Calu3 (cell line): ENCODE data around the gene BCR. TPM values are rescaled to one million over a fixed set of nuclear protein-coding genes. Genes with fewer than 3 reads are reported as not detected.

ENCODE experiments used
- BruUV-seq: library from RNA; stranded (reverse); fragments of 400-500 nt; replicated peaks from 2 replicates; lab custom pipeline; 2021; lab: Mats Ljungman, UMichigan
- CTCF ChIA-PET: fragments of 300-600 bp; sonication (Branson Sonifier 250); formaldehyde crosslinking; loops from one replicate; lab custom pipeline; 2022; ENCODE audit warnings: antibody characterized with exemption; lab: Charles Lee
- DNase-seq: peaks from one replicate; pipeline ENCODE4 v3.0.0; 2022
- H3K27ac Mint-ChIP-seq: one replicate; pipeline ENCODE4 v1.8.0; 2022; ENCODE audit warnings: mixed read lengths; ENCODE audit not compliant: unreplicated experiment
- H3K27me3 Mint-ChIP-seq: one replicate; pipeline ENCODE4 v1.8.0; 2022; ENCODE audit warnings: mixed read lengths; ENCODE audit not compliant: unreplicated experiment
- H3K36me3 Mint-ChIP-seq: one replicate; pipeline ENCODE4 v1.8.0; 2022; ENCODE audit warnings: mild to moderate bottlenecking, moderate library complexity, mixed read lengths; ENCODE audit not compliant: insufficient read depth, unreplicated experiment
- H3K4me1 Mint-ChIP-seq: one replicate; pipeline ENCODE4 v1.8.0; 2022; ENCODE audit warnings: mild to moderate bottlenecking, low read depth, mixed read lengths; ENCODE audit not compliant: unreplicated experiment
- H3K4me3 Mint-ChIP-seq: one replicate; pipeline ENCODE4 v1.8.0; 2022; ENCODE audit warnings: mild to moderate bottlenecking, low read depth, moderate library complexity, mixed read lengths; ENCODE audit not compliant: unreplicated experiment
- H3K9me3 Mint-ChIP-seq: one replicate; pipeline ENCODE4 v1.8.0; 2022; ENCODE audit warnings: low read depth, mixed read lengths; ENCODE audit not compliant: unreplicated experiment
- intact Hi-C: fragments of 100-400 bp; cut with micrococcal nuclease; formaldehyde crosslinking; loops from one replicate; pipeline ENCODE4 v1.10.0; 2022; ENCODE audit not compliant: unreplicated experiment
- total RNA-seq: library from RNA; stranded (reverse); gene quantifications from 2 replicates; pipeline ENCODE4 v1.2.3, GENCODE V29; 2022
- TF ChIP-seq, protein P1 (sequence below): fragments of 200-600 bp; IDR thresholded peaks from one replicate; pipeline ENCODE4 v1.8.0; 2022; ENCODE audit warnings: antibody characterized with exemption; ENCODE audit not compliant: unreplicated experiment

BCR gene
- total RNA-seq, 1 experiment from 2014 or later, result 83.6 TPM

DNA sequence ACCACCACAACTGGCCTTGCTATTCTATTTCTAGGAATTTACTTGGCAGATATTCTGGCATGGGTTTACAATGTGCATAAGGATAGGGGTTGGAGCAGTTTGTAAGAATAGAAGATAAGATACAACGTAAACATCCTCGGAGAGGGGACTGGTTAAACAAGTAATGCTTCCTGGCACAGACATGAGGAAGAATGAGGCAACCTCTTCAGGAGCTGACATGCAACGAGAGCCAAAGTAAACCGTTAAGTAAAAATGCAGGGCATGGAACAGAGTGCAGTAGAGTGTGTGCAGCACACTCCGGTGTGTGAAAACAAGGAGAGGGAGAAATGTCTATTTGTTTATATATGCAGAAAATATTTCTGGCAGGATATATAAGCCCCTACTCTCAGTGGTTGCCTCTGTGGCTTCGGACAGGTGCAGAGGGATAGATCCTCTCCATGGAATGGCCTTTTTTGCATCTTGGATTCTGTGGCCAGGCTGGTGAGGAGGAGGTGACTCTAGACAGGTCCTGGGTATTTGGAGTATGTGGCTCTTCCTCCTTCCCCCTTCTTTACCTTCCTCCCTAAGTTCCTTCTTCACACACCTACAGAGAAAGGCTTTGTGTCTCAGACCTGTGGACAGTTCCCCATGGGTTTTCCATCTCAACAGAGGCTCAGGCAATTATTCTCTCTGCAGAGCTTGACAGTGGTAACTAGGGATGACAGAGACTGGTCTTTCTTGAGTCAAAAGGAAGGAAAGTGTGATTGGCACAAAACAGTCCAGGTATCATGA lies 32.5 kb upstream of the BCR start:
- CTCF ChIA-PET, result no interaction called here
- peak; percentile 13 for DNase-seq
- Mint-ChIP-seq H3K4me3 (no peak overlapping the region), H3K4me1 (peaks cover 32% of the 10 kb centered on the region), H3K9me3 (no peaks in the 10 kb centered on the region), H3K27me3 (no peaks in the 10 kb centered on the region), H3K36me3 (peaks cover 19% of the 10 kb centered on the region), H3K27ac (peak overlapping the region; percentile 53)
- intact Hi-C loops, result no loop called here
- TF ChIP-seq, protein P1, sequence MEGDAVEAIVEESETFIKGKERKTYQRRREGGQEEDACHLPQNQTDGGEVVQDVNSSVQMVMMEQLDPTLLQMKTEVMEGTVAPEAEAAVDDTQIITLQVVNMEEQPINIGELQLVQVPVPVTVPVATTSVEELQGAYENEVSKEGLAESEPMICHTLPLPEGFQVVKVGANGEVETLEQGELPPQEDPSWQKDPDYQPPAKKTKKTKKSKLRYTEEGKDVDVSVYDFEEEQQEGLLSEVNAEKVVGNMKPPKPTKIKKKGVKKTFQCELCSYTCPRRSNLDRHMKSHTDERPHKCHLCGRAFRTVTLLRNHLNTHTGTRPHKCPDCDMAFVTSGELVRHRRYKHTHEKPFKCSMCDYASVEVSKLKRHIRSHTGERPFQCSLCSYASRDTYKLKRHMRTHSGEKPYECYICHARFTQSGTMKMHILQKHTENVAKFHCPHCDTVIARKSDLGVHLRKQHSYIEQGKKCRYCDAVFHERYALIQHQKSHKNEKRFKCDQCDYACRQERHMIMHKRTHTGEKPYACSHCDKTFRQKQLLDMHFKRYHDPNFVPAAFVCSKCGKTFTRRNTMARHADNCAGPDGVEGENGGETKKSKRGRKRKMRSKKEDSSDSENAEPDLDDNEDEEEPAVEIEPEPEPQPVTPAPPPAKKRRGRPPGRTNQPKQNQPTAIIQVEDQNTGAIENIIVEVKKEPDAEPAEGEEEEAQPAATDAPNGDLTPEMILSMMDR, result no peak
- no TSS peak for BruUV-seq

DNA sequence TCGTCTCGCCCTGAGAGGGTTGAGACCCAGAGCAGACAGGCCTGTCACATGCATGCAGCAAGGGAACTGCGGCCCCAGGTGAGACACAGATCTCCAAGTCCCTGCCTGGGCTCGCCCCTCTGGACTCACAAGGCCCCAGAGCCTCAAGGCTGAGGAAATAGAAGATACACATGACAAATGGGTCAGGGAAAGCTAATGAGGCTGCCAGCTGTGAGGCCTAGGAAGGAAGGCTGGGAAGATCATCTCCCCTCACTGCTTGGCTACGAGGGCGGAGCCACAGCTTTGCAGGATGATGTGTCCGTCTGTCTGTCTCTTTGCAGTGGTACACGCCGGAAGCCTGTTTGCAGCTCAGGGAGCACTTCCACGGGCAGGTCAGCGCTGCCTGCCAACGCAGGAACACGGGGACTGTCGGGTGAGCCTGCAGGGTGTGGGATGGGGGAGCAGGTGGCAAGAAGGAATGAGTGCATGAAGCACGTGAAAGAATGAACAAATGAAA lies 30.5 kb upstream of the BCR start:
- no TSS peak for BruUV-seq
- peaks cover 16% of the 10 kb centered on the region for H3K36me3 Mint-ChIP-seq
- H3K27me3 Mint-ChIP-seq, result no peaks in the 10 kb centered on the region
- TF ChIP-seq, protein P1, result no peak
- no peak for DNase-seq
- intact Hi-C loops, result no loop called here
- peaks cover 15% of the 10 kb centered on the region for H3K4me1 Mint-ChIP-seq
- CTCF ChIA-PET, result no interaction called here
- no peaks in the 10 kb centered on the region for H3K9me3 Mint-ChIP-seq
- no peak overlapping the region for H3K4me3 Mint-ChIP-seq
- H3K27ac Mint-ChIP-seq, result no peak overlapping the region

DNA sequence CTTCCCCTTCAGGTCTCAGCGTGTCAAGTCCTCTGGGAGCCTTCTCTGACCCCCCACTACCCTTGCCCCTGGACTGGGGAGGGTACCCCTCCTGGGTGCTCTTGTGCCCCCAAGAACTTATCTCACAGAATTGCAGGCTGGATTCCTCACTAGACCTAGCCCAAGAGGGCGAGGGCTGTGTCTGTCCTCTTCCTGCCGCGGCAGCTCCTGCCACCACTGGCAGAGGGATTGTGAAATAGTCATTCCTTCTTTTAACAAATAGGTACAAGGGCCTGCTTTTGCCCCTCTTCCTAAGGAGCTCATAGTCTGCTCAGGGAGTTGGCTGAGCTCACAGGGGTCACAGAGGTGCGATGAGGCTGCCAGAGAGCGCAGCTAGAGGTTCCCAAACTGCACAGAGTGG lies 29.5 kb upstream of the BCR start:
- Mint-ChIP-seq H3K4me3 (no peak overlapping the region), H3K27me3 (no peaks in the 10 kb centered on the region), H3K27ac (no peak overlapping the region), H3K36me3 (peaks cover 7% of the 10 kb centered on the region), H3K4me1 (peaks cover 15% of the 10 kb centered on the region), H3K9me3 (no peaks in the 10 kb centered on the region)
- intact Hi-C loops, result no loop called here
- CTCF ChIA-PET, result no interaction called here
- TF ChIP-seq, protein P1, result no peak
- BruUV-seq, result no TSS peak
- no peak for DNase-seq

DNA sequence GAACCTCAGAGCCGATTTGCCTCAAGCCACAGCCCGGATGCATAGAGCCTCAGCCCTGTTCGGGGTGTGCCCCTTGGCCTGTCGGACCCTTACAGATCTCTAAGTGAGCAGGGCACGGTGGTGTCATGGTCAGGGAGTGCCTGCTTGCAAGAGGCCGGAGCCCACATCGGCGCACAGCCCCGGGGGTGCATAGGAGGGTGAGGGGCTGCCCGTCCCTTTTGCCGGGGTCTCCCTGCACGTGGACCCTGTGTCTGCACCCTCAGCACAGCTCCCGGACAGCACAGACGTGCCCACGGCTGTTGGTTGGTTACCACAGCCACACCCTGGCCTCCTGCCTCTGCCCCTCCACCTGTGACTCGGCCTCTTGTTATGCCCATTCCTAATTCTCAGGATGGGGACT lies 28.5 kb upstream of the BCR start:
- TF ChIP-seq, protein P1, result no peak
- DNase-seq, result no peak
- Mint-ChIP-seq H3K27ac (no peak overlapping the region), H3K36me3 (peaks cover 6% of the 10 kb centered on the region), H3K4me1 (peaks cover 14% of the 10 kb centered on the region), H3K4me3 (no peak overlapping the region), H3K27me3 (no peaks in the 10 kb centered on the region), H3K9me3 (no peaks in the 10 kb centered on the region)
- no TSS peak for BruUV-seq
- CTCF ChIA-PET, result no interaction called here
- intact Hi-C loops, result no loop called here
